Measurements from ENCODE around the gene C19orf25. TPM values are rescaled to one million over a fixed set of nuclear protein-coding genes. Genes with fewer than 3 reads are reported as not detected.
"Not testable (repeated sequence)": the region's sequence is repeated elsewhere in the genome, so short reads cannot be mapped to it uniquely, and the experiment has no call there.

The C19orf25 gene
- total RNA-seq, 1 donor from 2014 or later = 31.4 TPM

GRCh38 chr19:1512671-1513498 is 33.9 kb upstream of the C19orf25 start, which contains the start of gene ADAMTSL5:
ADAMTSL5 (minus strand) TSS chr19:1513019; CDS start chr19:1510943, 2,076 bp downstream.
- no peak for DNase-seq (ENCODE audit: low read depth)

- no peak for DNase-seq (ENCODE audit: low read depth)
Observed at GRCh38 chr19:1511318-1512317, 32.6 kb upstream of the C19orf25 start.

GRCh38 chr19:1510807-1511206 is 31.8 kb upstream of the C19orf25 start:
- no peak for DNase-seq (ENCODE audit: low read depth)

GRCh38 chr19:1510442-1510806 is 31.4 kb upstream of the C19orf25 start:
- DNase-seq (ENCODE audit: low read depth) = no peak

DNA sequence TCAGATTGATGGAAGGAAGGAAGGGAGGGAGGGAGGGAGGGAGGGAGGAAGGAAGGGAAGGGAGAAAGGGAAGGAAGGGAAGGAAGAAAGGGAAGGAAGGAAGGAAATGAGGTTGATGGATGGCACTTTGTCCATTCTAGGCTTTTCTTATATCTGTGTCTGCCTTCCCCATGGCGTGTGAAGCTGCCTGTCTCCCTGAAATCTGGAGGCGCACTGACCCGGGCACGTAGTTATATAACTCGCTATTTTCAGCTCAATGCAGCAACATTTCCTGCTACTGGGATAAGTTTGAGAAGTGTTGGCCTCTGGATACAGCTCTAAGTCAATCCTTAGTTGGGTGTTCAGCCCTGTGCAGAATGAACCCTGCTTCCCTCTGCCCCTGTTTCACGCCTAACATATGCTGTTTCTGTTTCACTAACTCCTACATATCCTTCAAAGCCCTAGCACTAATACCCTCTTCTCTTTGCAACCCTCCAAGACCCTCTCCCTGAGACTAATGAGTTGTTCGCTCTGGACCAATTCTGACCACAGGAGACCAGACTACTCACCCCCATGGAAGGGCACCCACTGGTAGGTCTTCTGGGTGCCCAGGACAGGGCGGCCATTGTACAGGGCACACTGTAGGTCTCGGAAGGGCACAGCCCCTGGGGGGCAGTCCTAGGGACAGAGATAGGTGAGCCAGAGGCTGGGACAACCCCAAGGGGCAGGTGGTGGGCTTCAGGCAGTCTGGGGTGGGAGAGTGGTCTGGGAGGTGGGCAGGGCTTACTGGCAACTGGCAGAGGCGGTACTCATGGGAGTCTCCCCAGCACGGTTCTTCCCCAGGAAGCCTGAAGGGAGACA is 30.8 kb upstream of the C19orf25 start:
- no peak for DNase-seq (ENCODE audit: low read depth)

DNA sequence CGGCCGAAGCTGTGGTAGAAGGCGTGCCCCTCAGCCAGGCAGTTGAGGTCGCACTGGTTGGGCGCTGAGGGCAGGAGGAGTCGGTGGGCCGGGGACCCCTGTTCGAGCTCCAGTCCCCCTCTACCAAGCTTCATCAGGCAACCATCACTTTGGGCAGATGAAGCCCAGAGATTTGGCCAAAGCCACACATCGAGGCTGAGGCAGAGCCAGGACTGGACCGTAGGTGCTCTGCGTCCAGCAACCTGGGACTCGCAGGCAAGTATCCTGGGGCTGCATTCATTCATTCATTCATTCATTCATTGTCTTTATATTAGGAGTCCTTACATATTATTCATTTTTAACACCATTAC is 29.5 kb upstream of the C19orf25 start:
- DNase-seq (ENCODE audit: low read depth) = no peak

- DNase-seq (ENCODE audit: low read depth) = peak; percentile 88
Observed at GRCh38 chr19:1507763-1508506, 28.9 kb upstream of the C19orf25 start.

GRCh38 chr19:1507192-1507660 is 28.2 kb upstream of the C19orf25 start:
- no peak for DNase-seq (ENCODE audit: low read depth)

GRCh38 chr19:1505991-1506881 is 27.2 kb upstream of the C19orf25 start:
- DNase-seq (ENCODE audit: low read depth) = no peak

DNA sequence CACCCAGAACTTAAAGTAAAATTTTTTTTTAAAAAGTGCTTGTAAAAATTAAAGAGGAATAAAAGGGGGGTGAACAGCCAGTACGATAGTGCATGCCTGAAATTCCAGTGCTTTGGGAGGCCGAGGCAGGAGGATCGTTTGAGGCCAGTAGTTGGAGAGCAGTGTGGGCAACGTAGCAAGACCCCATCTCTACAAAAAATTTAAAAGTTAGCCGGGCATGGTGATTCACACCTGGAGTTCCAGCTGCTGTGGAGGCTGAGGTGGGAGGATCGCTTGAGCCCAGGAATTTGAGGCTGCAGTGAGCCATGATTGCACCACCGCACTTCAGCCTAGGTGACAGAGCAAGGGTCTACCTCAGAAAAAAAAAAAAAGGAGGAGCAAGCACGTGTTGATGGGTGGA is 26.0 kb upstream of the C19orf25 start:
- DNase-seq (ENCODE audit: low read depth) = no peak

- no peak for DNase-seq (ENCODE audit: low read depth)
Observed at GRCh38 chr19:1503925-1504773, 25.1 kb upstream of the C19orf25 start.

DNA sequence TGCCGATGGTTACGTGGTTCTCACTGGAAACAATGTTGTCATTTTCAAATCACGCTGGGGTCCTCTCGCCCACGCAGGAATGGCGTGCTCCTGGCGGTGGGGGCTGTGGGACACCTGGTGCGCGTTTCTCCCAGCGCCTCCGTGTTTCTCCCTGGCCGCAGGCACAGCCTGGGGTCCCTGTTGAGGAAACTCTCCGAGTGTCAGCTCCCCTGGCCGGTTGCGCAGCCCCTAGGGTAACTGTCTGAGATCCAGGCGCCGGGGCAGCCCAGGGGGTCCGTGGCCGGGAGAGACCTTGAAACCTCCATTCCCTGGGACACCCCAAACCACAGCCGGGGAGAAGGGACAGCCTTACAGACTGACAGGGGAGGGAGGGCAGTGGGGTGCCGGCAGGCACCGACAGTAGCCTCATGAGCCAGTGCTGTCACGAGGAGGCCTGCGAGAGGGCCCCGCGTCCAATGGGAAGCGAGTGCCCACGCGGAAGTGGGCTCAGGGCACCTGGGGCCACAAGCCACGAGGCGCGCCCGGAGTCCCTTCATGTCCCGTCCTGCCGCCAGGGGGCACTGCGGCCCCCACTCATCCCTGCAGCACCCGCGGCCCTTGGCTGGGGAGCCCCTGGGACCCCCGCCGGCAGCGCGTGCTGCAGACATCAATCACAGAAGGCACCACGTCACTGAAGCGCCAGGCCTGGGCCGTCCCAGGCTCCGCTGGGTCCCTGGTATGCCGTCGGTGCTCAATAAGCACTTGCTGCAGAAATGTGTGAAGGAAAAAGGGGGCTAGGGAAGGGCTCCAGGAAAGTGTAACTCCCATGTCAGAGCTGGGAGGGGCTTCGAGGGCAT is 24.3 kb upstream of the C19orf25 start:
- no peak for DNase-seq (ENCODE audit: low read depth)

DNA sequence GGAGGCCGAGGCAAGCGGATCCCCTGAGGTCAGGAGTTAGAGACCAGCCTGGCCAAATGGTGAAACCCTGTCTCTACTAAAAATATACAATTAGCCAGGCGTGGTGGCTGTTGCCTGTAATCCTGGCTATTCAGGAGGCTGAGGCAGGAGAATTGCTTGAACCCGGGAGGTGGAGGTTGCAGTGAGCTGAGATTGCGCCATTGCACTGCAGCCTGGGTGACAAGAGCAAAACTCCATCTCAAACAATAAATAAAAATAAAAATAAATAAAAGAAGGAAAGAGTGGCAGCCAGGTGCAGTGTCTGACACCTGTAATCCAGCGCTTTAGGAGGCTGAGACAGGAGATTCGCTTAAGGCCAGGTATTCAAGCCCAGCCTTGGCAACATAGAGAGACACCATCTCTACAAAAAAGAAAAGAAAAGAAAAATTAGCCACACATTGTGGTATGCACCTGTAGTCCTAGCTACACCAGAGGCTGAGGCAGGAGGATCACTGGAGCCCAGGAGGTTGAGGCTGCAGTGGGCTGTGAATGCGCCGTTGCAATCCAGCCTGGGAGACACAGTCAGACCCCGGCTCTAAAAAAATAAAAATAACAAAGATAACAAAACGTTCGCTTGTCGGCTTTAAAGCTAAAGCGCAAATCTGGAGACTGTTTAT is 23.5 kb upstream of the C19orf25 start:
- DNase-seq (ENCODE audit: low read depth) = no peak

- peak; percentile 42 for DNase-seq (ENCODE audit: low read depth)
Observed at GRCh38 chr19:1501200-1501595, 22.2 kb upstream of the C19orf25 start.

- not testable (repeated sequence) for DNase-seq (ENCODE audit: low read depth)
Observed at GRCh38 chr19:1499231-1499630, 20.2 kb upstream of the C19orf25 start.

DNA sequence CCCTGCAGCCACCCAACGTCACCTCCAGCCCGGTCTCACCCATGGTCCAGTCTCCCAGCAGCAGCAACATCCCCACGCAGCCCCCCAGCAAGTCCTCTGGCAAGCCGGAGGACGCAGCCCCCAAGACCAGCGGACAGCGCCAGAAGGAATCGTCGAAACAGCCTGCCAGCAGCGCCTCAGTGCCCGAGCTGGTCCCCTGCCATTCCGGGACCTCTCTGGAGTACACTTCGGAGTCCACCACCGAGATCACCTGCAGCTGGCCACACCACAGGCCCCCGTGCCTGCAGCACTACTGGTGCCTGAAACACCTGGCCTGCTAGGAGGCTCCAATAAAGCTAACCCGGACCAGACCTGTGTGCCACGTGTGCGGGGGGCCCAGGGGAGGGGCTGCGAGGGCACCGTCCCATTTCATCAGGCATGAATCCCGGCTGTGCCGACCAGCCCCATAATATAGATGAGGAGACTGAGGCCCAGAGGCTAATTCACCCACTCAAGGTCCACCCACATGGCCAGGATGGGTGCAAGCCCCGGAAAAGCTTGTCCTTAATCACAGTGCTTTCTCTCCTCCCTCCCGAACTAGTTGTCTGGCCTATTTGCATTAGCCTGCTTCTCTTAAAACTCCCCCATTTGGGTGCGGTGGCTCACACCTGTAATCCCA is 18.7 kb upstream of the C19orf25 start:
- DNase-seq (ENCODE audit: low read depth) = no peak
